ENCODE data around the gene AQP6.
"Not testable (repeated sequence)": the region's sequence is repeated elsewhere in the genome, so short reads cannot be mapped to it uniquely, and the experiment has no call there.

The AQP6 gene

DNA sequence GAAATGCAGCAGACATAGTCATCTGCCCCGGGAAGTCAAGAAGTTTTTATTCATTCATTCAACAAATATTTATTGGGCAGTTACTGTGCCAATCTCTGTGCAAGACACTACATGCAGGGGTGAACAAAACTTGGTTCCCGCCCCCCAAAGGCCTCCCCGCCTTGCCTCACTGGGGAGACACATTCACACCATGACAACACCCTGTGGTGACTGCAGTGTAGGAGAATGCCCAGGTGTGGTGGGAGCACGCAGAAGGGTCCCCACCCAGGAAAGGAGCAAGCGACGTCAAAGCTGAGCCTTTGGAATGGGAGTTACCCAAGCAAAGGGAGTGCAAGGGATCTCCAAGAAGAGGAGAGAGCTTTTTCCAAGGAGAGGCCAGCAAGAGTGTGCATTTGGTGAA, 1.6 kb upstream of the AQP6 start:
- DNase-seq: no peak

DNA sequence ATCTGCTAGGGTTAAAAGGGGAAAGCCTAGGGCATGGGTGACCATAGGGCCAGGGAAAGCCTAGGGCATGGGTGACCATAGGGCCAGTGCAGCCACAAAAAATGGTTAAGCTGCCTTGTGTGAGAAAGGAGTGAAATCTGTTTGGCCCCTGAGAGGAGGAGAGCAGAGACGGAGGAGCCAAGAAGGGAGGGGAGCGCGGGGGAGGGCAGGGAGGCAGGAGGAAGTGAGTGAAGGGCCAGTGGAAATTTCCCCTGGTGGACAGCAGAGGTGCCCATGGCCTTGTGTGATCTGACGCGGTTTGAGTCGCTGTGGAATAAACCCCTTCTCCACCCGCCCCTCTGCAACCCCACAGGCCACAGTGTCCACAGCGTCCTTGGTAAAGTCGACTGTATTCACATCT, 618 bp upstream of the AQP6 start:
- DNase-seq: no peak

DNA sequence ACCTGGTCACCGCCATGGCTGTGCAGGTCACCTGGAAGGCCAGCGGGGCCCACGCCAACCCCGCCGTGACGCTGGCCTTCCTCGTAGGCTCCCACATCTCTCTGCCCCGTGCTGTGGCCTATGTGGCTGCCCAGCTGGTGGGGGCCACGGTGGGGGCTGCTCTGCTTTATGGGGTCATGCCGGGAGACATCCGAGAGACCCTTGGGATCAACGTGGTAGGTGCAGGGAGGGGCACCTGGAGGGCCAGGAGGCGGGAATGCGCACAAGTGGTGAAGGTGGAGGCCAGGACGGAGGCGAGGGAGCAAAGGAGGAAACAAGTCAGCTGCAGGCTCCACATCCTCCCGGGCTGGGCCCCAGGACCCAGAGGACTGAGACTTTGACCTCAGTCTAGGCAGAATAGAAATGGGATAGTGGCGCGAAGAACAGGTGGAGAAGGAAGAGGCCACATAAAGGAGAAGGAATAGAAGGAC, 649 bp downstream of the AQP6 start:
- DNase-seq: no peak

DNA sequence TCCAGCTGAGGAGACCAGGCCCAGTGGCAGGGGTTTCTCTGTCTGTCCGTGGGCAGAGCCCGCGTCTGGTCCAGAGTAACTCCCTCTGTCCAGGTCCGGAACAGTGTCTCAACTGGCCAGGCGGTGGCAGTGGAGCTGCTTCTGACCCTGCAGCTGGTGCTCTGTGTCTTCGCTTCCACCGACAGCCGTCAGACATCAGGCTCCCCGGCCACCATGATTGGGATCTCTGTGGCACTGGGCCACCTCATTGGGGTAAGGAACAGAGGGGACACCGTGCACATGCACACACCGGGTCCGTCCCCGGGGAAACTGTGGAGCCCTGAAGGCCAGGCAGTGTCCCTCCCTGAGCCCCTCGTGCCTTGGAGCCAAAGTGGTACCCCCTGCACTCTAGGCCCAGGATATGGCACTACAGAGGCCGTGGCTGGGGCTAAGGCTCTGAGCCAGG, 1.5 kb downstream of the AQP6 start:
- DNase-seq: no peak

DNA sequence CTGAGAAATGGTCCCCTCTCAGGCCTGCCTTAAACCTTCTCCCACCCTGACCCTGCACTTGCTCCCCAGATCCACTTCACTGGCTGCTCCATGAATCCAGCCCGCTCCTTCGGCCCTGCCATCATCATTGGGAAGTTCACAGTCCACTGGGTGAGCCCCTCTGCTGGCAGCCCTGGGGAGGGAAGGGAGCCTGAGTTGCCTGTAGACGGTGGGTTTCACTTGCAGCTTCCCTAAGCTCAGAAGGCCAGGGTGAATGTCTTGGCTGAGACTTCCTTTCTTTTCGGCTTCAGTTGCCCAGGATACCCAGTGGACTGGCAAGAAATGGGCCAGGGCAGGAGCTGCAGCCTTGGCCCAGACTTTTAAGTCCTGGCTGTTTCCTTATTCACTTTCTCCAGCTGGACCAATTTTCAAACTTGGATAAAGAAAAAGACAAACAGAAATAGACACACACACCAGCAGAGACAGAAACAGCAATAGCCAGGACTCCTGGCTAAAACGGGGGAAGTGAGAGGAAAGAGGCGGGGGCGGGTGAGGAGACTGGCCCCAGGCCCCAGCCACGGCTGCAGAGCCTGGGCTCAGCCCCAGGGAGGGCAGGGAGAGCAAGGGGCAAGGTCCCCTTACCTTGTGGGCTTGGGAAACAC, 2.0 kb downstream of the AQP6 start:
- DNase-seq: no peak

DNA sequence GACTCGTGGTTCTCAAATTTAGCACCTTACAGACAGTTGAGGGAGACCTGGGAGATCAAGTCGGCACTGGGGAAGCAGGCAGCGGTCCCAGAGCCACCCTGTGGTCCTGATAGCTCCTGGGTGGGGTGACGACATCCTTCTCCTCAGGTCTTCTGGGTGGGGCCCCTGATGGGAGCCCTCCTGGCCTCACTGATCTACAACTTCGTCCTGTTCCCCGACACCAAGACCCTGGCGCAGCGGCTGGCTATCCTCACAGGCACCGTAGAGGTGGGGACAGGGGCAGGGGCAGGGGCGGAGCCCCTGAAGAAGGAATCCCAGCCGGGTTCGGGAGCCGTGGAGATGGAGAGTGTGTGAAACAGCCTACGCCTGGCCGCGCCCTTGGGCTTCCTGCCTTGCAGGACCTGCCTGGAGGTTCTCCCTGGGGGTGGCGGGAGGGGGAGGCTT, 2.6 kb downstream of the AQP6 start:
- no peak for DNase-seq

DNA sequence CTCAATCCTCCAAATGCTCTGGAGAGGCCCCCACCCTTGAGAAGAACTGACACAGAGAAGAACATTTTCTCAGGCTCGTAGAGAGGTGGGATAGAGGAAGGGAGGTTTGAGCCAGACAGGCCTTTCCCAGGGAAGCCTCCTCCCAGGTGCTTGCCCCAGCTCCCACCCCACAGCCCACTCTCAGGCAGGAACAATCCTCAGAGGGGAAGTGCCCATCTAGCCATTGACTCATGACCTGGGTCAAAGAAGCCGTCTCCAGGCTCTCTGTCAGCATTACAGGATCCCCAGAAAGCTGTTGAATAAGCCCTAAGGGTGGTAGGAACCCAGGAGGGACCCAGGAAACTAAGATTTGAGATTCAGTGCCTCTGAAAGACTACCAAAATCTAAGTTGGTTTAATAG, 3.8 kb downstream of the AQP6 start:
- no peak for DNase-seq

DNA sequence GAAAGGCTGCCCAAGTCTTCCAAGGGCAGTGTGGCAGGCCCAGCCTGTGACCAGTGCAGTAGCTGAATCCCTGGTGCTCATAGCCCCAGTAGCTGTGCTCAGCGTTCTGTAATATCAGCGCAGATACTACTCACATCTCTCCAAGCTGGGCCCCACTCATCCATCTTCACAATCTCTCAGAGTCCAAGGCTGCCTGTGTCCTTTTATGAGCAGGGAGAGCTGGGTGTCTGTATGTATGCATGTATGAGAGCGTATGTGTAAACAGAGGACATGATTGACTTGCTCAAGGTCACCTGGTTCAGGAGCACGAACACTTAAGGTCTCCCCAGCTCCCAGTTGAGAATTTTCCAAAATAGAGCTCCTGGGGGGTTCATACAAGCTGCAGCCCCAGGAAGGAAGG, 5.4 kb downstream of the AQP6 start:
- no peak for DNase-seq

DNA sequence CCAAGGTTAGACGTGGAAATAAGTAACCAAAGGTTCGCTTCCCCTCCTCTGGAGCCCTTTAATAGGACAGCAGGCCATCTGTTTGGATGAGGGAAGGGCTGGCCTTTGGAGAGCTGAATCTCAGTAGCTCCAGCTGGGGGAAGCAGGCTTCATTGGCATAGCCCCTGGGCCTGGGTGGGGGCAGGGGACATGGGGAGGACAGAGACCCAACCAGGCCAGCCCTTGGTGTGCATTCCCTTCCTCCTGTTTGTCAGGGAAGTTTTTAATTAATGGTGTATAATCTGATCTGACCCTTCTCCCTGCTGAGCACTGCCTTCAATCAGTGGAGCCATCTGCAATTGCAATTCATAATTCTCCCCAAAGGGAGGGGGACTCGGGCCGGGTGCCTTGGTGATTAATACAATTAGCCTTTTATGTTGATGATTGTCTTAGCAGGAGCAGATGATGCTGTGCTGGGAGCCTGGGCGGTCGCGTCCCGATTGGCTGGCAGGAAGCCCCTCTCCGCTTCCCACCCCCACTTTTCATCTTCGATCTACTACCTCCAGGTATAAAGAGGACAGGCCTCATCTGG, 6.4 kb downstream of the AQP6 start:
- DNase-seq: no peak

DNA sequence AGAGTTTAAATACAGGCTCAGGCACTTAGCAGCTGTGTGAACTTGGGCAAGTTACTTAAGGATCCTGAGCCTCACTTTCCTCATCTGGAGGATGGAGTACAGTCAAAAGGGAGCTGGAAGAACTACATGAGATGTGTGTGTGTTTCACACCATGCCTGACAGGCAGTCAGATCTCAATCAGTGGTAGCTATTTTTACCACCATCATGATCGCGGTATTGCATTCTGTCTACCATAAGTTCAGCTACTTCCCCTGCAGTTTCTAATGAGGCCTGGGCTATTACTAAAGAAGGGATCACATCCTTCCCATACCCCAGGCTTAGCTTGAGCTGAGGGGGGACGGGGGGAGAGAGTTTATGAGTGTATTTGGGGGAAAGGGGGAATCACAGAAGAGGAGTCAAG, 7.0 kb downstream of the AQP6 start:
- no peak for DNase-seq

DNA sequence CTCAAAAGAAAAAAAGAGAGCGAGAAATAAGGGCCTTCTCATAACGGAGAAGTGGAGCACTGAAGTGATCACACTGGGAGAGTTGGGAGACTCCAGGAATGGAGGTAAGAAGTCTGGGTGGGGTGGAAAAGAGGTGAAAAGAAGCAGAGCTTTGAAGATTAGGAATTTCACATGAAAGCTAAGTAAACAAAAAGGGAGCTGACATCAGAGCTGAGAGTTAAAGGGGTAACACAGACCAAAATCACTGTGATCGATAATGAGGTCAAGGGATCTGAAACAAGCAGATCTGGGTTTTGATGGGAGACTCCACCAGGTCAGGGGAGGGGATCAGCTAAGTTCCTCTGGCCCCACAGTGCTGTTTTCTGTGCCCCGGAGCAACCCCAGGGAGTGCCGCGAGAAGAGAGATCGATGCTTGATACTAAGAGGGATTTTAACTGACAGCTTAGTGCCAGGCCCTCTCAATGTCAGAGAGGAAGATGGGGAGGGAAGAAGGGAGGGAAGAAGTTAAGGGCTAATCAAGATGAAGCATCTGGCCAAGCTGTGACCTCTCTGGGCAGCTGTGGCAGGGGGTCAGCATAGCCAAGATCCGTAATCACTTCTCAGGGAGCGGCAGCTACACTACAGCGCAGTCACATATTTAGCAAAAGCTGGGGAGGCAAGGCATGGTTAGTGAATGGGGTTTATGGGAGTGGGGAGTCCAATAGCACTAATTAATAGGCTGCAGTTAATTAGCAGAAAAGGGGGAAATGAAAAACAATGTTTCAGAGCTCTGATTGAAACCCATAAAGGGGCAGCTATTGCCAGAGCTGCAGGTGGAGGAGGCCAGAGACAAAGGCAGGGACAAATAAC, 8.0 kb downstream of the AQP6 start:
- no peak for DNase-seq

DNA sequence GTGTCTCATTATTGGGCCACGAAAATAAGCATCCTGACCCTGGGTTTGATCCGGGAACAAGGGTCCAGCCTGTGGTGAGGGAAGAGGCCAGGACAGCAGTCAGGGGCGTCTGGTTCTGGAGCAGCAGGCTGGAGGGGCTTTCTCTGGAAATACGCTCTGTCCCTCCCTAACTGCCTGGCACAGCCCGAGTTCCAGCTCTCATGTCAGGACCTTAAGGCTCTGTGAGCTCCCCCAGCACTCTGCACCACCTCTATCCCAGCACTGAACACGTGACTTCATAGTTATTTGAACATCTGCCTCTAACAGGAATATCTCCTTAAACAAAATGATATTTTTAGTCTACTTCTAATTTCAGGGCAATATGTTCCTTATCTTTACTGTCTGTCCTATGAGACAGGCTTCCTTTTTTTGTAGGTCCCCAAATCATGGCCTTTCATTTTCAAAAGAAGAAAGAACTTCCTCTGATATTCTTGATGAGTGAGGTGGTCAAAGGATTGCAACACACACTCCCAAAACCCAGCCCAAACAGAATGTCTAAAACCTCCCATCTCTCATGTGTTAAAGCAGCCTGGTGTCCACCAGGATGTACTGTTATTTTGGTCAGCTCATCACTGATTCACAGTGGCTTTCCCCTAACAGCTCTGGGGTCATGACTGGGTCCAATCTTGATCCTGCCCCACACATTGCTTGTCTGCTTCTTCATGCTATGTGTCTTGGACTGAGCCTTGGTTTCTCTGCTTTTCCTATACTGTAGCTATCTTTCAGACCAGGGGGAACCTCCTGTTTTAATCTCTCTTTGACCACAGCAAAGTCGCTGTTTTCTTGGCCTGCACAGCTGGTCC, 9.7 kb downstream of the AQP6 start:
- DNase-seq: no peak

DNA sequence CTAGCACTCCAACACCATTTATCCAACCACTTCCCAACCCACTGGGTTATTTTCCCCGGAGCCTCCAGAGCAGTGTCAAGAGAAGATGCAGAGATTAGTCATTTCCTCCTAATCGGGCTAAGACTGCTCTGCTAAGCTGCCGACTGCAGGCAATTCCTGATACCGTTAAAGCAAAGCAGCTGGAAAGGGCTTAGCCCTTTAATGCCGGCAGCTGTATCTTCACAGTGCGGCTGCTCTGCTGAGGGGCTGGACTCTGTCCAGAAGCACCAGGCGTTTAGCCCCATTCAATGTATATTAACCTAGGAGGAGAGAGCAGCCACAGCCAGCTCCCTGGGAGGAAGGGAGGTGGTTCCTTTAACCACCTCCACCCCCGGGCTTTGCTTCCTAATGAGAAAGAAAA, 11.1 kb downstream of the AQP6 start:
- no peak for DNase-seq

DNA sequence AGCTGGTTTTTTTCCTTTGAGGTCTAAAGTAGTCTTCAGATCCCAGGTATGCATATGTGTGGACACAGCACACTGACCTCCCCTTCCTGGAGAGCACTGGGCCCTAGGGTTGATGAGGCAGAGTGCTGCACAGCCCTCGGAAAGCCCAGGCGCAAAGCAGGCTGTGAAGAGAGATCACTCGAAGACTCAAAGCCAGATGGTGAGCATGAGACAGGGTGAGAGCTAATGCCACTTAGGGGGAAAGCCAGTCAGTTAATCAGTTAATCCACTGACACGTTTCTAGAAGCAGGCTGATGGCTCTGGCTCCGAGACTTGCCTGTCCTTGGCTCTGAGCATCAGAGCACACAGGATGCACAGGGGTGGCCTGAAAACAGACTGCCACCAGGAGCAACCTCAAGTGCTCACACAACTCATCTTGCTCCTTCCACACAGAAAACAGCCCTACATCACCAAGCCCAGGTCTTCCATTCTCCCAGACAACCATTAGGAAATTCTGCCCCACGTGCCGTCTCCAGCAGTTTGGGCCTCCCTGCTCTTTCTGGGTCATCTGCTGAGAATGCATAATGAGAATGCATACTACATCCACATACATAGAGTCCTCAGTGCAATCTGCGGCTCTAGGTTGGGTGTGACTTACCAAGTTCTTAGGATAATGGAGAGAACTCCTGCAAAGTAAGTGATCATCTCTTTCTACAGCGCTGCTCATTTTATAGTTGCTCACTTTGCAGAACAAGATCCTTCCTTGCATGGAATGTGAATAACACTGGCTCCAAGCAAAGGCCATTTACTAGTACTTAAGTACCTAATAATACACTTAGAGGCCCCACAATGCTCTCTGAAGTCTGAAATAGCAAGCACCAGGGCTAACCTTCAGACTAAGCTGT, 12.0 kb downstream of the AQP6 start:
- no peak for DNase-seq

DNA sequence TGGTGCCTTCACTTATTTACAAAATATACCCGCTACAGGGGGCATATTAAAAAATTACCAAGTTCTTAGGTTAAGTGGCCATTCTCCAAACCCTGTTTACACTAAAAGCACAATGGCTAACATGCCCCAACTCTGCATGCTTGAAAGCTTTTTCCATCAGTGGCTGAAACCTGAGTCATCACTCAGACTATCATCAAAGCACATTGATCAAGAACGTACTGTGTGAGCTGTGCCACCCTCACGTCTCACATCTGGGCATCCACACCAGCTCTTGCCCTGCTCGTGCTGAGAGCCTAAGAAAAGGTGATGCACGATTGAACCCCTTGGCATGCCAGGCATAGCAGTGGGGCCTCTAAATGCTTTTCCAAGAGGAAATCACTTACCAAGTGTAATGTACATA, 13.2 kb downstream of the AQP6 start:
- no peak for DNase-seq

DNA sequence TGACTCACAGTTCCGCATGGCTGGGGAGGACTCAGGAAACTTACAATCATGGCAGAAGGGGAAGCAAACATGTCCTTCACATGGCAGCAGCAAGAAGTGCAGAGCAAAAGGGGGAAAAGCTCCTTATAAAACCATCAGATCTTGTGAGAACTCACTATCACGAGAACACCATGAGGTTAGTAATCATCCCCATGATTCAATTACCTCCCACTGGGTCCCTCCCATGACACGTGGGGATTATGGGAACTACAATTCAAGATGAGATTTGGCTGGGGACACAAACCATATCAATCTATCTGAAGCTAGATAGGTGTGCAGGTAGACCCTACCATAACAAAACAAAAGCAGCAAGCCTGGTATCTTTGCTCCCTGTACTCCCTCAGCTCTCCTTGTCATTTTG, 13.7 kb downstream of the AQP6 start:
- DNase-seq: not testable (repeated sequence)

DNA sequence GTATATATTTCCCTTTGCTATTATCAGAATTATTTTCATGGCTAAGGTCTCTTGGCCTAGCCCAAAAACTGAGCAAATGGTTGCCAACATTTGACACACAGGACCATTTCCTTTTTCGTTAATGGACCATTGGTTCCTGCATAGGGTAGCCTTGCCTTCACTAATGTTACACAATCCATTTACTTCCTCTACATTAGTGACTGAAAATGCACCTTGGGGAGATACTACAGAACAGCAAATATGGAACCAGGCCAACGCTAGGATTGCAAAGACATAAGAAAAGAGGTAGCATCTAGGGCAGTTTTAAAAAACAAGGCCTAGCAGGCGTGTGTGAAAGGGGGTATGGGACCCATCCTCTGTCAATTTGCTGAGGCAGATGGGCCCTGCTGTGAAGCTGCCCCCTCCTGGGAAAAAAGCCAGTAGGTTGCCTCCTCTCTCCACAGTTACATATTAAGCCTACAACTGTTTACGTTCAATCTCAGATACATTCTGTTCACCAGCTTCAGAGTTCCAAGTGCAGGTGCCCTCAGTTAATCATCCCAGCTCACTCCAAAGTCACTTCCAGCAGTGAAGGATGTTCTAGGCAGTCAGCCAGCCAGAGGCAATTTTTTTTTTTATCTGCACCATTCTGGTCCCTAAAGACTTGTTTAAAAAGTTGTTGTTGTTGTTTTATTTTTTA, 15.0 kb downstream of the AQP6 start:
- no peak for DNase-seq

DNA sequence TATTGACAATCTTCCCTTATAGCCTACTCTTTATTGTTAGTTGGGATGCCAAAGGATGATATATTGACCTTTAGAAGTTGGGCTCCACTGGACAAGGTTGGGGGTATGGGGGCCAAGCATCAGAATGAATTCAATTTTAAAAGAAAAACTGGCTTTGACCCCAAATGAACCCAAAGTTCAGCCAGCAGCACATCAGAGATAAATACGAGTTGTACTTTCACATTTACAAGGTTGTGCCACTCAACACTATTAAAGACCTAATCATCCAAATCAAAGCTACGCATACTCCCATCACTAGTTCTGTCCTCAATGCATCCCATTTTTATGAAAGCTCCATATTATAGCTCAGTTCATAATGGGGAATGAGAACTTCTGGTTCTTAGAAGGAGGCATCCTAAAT, 16.7 kb downstream of the AQP6 start:
- DNase-seq: not testable (repeated sequence)

DNA sequence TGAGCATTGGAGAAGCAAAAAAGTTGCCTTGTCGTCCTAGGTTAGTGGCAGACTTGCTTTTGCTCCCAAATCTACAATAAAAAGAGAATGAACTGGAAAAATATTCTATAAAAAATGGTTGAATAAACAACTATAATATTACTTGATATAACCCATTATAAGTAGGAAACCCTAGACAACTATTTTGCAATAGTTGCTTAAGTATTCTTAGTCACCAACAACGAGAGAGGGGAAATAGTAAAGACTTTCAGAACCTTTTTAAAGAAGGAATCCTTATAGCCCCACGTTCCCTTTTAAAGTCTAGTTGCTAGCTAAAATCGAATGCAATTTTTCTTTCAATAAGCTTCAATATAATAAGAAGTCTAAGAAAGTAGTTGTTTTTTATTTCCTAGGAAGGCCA, 17.5 kb downstream of the AQP6 start:
- DNase-seq: no peak

DNA sequence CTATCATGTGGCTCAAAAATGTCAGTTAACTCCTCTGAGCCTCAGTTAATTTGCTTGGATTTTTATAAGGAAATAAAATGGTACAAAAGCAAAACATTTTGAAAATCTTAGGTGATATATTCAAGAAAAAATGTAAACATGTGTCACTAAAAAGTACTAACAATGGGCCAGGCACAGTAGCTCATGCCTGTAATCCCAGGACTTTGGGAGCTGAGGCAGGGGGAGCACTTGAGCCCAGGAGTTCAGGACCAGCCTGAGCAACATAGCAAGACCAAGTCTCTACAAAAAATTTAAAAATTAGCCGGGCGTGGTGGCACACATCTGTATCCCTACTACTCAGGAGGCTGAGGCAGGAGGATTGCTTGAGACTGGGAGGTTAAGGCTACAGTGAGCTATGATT, 25.7 kb downstream of the AQP6 start:
- no peak for DNase-seq

DNA sequence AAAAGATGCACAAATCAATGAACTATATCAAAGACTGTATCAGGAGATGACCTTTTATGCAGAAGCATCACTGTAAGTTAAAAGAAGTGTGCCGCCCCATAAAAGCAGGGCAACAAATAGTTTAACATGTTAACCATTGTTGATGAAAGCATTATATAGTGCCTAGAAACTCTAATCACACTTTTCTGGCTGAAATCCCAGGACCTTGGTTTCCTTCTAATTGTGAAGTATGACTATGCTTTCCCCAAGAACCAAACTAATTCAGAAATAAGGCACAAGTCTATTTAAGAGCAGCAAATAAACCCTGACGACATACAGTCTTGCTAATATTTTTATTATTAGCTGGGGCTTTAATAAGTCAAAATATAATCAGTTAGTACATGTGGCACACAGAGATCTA, 30.8 kb downstream of the AQP6 start:
- DNase-seq: no peak

DNA sequence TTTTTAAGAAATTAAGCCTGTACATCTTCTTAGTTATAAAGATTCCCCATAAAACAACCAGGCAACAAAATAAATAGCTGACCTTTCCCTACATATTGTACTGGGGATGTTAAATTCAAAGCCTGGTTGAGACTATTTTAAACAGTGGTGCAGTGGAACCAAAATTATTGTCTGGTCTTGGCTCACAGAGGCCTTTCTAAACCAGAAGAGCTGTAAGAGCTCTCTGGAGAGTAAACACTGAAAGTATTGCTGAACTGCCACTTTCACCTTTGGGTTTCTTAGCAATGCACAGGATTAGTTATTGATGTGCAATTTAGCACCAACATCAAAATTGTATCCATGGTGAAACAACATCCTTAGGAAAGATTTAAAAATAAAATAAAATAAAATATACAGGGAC, 31.9 kb downstream of the AQP6 start:
- no peak for DNase-seq

Measured in activated gamma-delta T cell treated with Interleukin-2 at 50 U/mL for 16 hours (primary cell).